Measurements from ENCODE around the gene GRIN3B. TPM values are rescaled to one million over a fixed set of nuclear protein-coding genes. Genes with fewer than 3 reads are reported as not detected.

The GRIN3B gene, protein sequence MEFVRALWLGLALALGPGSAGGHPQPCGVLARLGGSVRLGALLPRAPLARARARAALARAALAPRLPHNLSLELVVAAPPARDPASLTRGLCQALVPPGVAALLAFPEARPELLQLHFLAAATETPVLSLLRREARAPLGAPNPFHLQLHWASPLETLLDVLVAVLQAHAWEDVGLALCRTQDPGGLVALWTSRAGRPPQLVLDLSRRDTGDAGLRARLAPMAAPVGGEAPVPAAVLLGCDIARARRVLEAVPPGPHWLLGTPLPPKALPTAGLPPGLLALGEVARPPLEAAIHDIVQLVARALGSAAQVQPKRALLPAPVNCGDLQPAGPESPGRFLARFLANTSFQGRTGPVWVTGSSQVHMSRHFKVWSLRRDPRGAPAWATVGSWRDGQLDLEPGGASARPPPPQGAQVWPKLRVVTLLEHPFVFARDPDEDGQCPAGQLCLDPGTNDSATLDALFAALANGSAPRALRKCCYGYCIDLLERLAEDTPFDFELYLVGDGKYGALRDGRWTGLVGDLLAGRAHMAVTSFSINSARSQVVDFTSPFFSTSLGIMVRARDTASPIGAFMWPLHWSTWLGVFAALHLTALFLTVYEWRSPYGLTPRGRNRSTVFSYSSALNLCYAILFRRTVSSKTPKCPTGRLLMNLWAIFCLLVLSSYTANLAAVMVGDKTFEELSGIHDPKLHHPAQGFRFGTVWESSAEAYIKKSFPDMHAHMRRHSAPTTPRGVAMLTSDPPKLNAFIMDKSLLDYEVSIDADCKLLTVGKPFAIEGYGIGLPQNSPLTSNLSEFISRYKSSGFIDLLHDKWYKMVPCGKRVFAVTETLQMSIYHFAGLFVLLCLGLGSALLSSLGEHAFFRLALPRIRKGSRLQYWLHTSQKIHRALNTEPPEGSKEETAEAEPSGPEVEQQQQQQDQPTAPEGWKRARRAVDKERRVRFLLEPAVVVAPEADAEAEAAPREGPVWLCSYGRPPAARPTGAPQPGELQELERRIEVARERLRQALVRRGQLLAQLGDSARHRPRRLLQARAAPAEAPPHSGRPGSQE
- total RNA-seq (not detected), polyA plus RNA-seq (not detected)

- Mint-ChIP-seq H3K9me3 (peaks cover 0 to 2% (median 0%) of the 10 kb centered on the region in 7 donors), H3K36me3 (no peaks in the 10 kb centered on the region), H3K27ac (peak within 1 kb of the TSS in 2 of 3 donors; percentile 5 to 35), H3K4me1 (peaks cover 0 to 27% (median 1%) of the 10 kb centered on the region in 4 donors), H3K27me3 (peaks cover 37% of the 10 kb centered on the region), H3K4me3 (peak within 1 kb of the TSS in 3 of 4 donors; percentile 15 to 76 (median 73))
- H3K27me3 ChIP-seq (ENCODE audit: control insufficient read depth, insufficient read depth, low read length) = peaks cover 6% of the 10 kb centered on the region
- DNase-seq (peak; percentile 38 to 57 (median 40)), ATAC-seq (ENCODE audit: low read depth in 2 of 2) (peak in 1 of 2 donors; percentile 28)
- peaks cover 25% of the 10 kb centered on the region for H3K4me1 ChIP-seq (ENCODE audit: control insufficient read depth, insufficient read depth, low read length, poor library complexity, severe bottlenecking)
- H3K27ac ChIP-seq (ENCODE audit: insufficient read depth, low read length, poor library complexity, severe bottlenecking) = no peak within 1 kb of the TSS
- H3K36me3 ChIP-seq (ENCODE audit: control insufficient read depth, insufficient read depth, low read length) = no peaks in the 10 kb centered on the region
- no peak within 1 kb of the TSS for H3K4me3 ChIP-seq (ENCODE audit: low read depth, low read length)
- no peaks in the 10 kb centered on the region for H3K9me3 ChIP-seq (ENCODE audit: control insufficient read depth in 2 of 2, low read length in 2 of 2)
Measured at GRCh38 chr19:1000095-1000494, at the start of gene GRIN3B. GRIN3B (plus strand) TSS chr19:1000419; CDS start chr19:1000438, 19 bp downstream.

- H3K9me3 ChIP-seq (ENCODE audit: control insufficient read depth in 2 of 2, low read length in 2 of 2) = no peaks in the 10 kb centered on the region
- no peak overlapping the region for H3K27ac Mint-ChIP-seq
- H3K27me3 ChIP-seq (ENCODE audit: control insufficient read depth, insufficient read depth, low read length) = no peaks in the 10 kb centered on the region
- peak overlapping the region in 2 of 4 donors; percentile 3 to 58 for H3K4me3 Mint-ChIP-seq
- ATAC-seq (ENCODE audit: low read depth in 2 of 2) (no peak), DNase-seq (no peak)
- peaks cover 0 to 14% (median 2%) of the 10 kb centered on the region in 4 donors for H3K4me1 Mint-ChIP-seq
- no peak overlapping the region for H3K4me3 ChIP-seq (ENCODE audit: low read depth, low read length)
- H3K36me3 Mint-ChIP-seq = no peaks in the 10 kb centered on the region
- no peaks in the 10 kb centered on the region for H3K27me3 Mint-ChIP-seq
- H3K9me3 Mint-ChIP-seq = no peaks in the 10 kb centered on the region
- H3K27ac ChIP-seq (ENCODE audit: insufficient read depth, low read length, poor library complexity, severe bottlenecking) = no peak overlapping the region
- peaks cover 13% of the 10 kb centered on the region for H3K4me1 ChIP-seq (ENCODE audit: control insufficient read depth, insufficient read depth, low read length, poor library complexity, severe bottlenecking)
- no peaks in the 10 kb centered on the region for H3K36me3 ChIP-seq (ENCODE audit: control insufficient read depth, insufficient read depth, low read length)
Measured at GRCh38 chr19:952049-952679, 48.1 kb upstream of the GRIN3B start.

GRCh38 chr19:952680-953444 lies 47.4 kb upstream of the GRIN3B start:
- Histone ChIP-seq H3K4me3 (ENCODE audit: low read depth, low read length) (no peak overlapping the region), H3K27ac (ENCODE audit: insufficient read depth, low read length, poor library complexity, severe bottlenecking) (no peak overlapping the region), H3K9me3 (ENCODE audit: control insufficient read depth in 2 of 2, low read length in 2 of 2) (no peaks in the 10 kb centered on the region), H3K36me3 (ENCODE audit: control insufficient read depth, insufficient read depth, low read length) (no peaks in the 10 kb centered on the region), H3K4me1 (ENCODE audit: control insufficient read depth, insufficient read depth, low read length, poor library complexity, severe bottlenecking) (peaks cover 13% of the 10 kb centered on the region), H3K27me3 (ENCODE audit: control insufficient read depth, insufficient read depth, low read length) (no peaks in the 10 kb centered on the region)
- ATAC-seq (ENCODE audit: low read depth in 2 of 2) (no peak), DNase-seq (no peak)
- Mint-ChIP-seq H3K4me3 (peak overlapping the region in 2 of 4 donors; percentile 50 to 65), H3K4me1 (peaks cover 0 to 14% (median 2%) of the 10 kb centered on the region in 4 donors), H3K36me3 (no peaks in the 10 kb centered on the region), H3K27ac (peak overlapping the region in 1 of 3 donors; percentile 66), H3K9me3 (no peaks in the 10 kb centered on the region), H3K27me3 (no peaks in the 10 kb centered on the region)

DNA sequence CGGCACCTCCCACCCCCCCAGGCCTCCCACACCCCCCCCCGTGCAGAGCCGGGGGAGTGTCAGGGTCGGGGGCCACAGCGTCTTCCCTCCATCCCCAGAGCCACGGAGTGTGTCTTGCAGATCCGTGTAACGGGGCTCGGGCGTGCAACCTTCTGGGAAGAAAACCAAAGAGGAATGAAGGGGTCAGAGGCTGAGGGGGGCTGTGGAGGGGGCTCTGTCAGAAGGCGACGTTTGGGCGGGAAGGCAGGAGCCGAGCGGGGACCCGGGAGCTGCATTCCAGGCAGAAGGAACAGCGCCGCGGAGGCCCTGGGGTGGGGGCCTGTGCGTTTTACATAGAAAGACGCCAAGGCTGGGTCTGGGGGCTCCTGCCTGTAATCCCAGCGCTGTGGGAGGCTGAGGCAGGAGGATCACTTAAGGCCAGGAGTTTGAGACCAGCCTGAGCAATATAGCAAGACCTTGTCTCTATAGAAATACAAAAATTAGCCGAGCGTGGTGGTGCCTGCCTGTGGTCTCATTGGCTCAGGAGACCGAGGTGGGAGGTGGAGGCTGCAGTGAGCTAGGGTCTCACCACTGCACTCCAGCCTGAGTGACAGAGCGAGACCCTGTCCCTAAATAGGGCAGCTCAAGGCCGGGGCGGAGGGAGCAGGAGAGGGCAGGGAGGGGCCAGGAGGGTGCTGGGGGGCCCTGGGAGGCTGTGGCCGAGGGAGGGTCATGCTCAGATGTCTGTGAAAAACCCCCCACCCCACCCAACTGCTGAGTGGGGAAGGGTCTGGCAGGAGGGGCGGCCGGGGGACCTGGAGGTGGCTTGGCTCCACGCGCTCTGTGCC lies 46.6 kb upstream of the GRIN3B start:
- no peaks in the 10 kb centered on the region for H3K9me3 ChIP-seq (ENCODE audit: control insufficient read depth in 2 of 2, low read length in 2 of 2)
- peak overlapping the region in 2 of 3 donors; percentile 67 to 69 for H3K27ac Mint-ChIP-seq
- peak overlapping the region in 2 of 4 donors; percentile 51 to 57 for H3K4me3 Mint-ChIP-seq

GRCh38 chr19:954272-954671 lies 45.9 kb upstream of the GRIN3B start:
- H3K27me3 ChIP-seq (ENCODE audit: control insufficient read depth, insufficient read depth, low read length) = no peaks in the 10 kb centered on the region
- DNase-seq (no peak), ATAC-seq (ENCODE audit: low read depth in 2 of 2) (no peak)
- peaks cover 0 to 14% (median 2%) of the 10 kb centered on the region in 4 donors for H3K4me1 Mint-ChIP-seq
- H3K36me3 ChIP-seq (ENCODE audit: control insufficient read depth, insufficient read depth, low read length) = no peaks in the 10 kb centered on the region
- no peak overlapping the region for H3K27ac Mint-ChIP-seq
- H3K36me3 Mint-ChIP-seq = no peaks in the 10 kb centered on the region
- H3K27me3 Mint-ChIP-seq = no peaks in the 10 kb centered on the region
- H3K4me3 ChIP-seq (ENCODE audit: low read depth, low read length) = no peak overlapping the region
- H3K9me3 ChIP-seq (ENCODE audit: control insufficient read depth in 2 of 2, low read length in 2 of 2) = no peaks in the 10 kb centered on the region
- H3K9me3 Mint-ChIP-seq = no peaks in the 10 kb centered on the region
- no peak overlapping the region for H3K27ac ChIP-seq (ENCODE audit: insufficient read depth, low read length, poor library complexity, severe bottlenecking)
- no peak overlapping the region for H3K4me3 Mint-ChIP-seq
- H3K4me1 ChIP-seq (ENCODE audit: control insufficient read depth, insufficient read depth, low read length, poor library complexity, severe bottlenecking) = peaks cover 13% of the 10 kb centered on the region

More for the DNA sequence above, 46.6 kb upstream of the GRIN3B start:
- no peaks in the 10 kb centered on the region for H3K36me3 Mint-ChIP-seq
- Histone ChIP-seq H3K27me3 (ENCODE audit: control insufficient read depth, insufficient read depth, low read length) (no peaks in the 10 kb centered on the region), H3K4me1 (ENCODE audit: control insufficient read depth, insufficient read depth, low read length, poor library complexity, severe bottlenecking) (peaks cover 13% of the 10 kb centered on the region), H3K36me3 (ENCODE audit: control insufficient read depth, insufficient read depth, low read length) (no peaks in the 10 kb centered on the region), H3K4me3 (ENCODE audit: low read depth, low read length) (no peak overlapping the region), H3K27ac (ENCODE audit: insufficient read depth, low read length, poor library complexity, severe bottlenecking) (no peak overlapping the region)
- DNase-seq = no peak
- peaks cover 0 to 14% (median 2%) of the 10 kb centered on the region in 4 donors for H3K4me1 Mint-ChIP-seq
- no peaks in the 10 kb centered on the region for H3K27me3 Mint-ChIP-seq
- no peak for ATAC-seq (ENCODE audit: low read depth in 2 of 2)
- H3K9me3 Mint-ChIP-seq = no peaks in the 10 kb centered on the region

DNA sequence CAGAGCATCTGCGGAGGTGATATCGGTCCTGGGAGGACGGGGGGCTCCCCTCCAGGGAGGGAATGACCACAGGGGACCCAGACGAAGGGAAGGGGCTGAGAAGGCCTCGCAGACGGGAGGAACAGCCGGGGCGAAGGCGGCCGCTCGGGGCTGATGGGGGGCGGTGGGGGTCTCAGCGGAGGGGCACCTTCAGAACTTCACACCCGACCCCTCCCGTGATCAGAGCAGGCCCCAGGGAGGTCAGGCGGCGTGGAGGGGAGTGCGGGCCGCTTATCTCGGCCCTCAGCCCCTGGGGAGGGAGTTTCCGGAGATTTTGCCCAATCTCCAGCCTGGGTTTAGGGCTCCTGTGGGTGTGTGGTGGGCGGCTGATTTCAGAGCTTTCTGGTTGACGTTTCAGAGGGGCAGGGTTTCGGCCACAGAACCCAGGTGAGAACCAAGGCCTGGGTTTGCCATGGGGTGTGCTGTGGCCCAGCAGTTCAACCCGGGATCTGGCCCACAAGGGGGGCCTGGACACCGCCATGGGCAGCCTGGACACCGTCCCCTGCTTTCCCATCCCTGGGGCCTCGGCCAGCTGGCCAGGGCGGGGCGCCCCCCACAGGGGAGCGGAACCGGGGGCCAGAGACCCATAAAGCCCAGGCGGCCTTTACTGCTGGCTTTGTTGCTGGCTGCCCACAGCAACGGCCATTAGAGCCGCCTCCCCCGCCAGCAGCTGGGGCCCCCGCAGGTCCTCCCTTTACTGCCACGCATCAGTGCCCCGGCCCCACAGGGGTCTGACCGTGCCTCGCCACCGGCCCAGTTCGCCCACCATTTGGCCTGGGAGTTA lies 45.3 kb upstream of the GRIN3B start:
- Histone ChIP-seq H3K9me3 (ENCODE audit: control insufficient read depth in 2 of 2, low read length in 2 of 2) (no peaks in the 10 kb centered on the region), H3K27ac (ENCODE audit: insufficient read depth, low read length, poor library complexity, severe bottlenecking) (no peak overlapping the region), H3K27me3 (ENCODE audit: control insufficient read depth, insufficient read depth, low read length) (no peaks in the 10 kb centered on the region), H3K4me1 (ENCODE audit: control insufficient read depth, insufficient read depth, low read length, poor library complexity, severe bottlenecking) (peaks cover 13% of the 10 kb centered on the region), H3K36me3 (ENCODE audit: control insufficient read depth, insufficient read depth, low read length) (no peaks in the 10 kb centered on the region), H3K4me3 (ENCODE audit: low read depth, low read length) (no peak overlapping the region)
- Mint-ChIP-seq H3K27ac (no peak overlapping the region), H3K4me3 (peak overlapping the region in 1 of 4 donors; percentile 24), H3K36me3 (no peaks in the 10 kb centered on the region), H3K4me1 (peaks cover 0 to 14% (median 2%) of the 10 kb centered on the region in 4 donors), H3K9me3 (no peaks in the 10 kb centered on the region), H3K27me3 (no peaks in the 10 kb centered on the region)
- ATAC-seq (ENCODE audit: low read depth in 2 of 2) (no peak), DNase-seq (no peak)
